Measurements from ENCODE around the gene NUDCD2. TPM values are rescaled to one million over a fixed set of nuclear protein-coding genes. Genes with fewer than 3 reads are reported as not detected.

The NUDCD2 gene
- total RNA-seq, 1 donor from 2014 or later = 15.9 TPM

DNA sequence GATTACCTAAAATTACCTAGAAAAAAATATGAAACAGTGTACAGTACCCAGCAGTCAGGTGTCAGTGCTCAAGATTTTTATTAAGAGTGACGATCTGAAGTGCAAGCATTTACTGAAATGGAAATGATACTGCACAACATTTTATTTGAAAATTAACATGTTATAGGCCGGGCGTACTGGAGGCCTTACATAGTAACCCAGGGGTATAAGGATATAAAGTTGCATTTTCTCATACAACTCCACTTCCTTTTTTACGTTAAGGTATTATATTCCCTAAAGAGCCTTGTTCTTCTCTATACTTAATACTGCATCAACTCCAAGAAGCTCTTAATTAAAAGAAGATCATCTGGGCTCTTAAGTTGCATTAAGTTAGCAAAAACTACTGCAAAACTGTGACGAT is 48.9 kb upstream of the NUDCD2 start:
- peak overlapping the region; percentile 54 for H3K4me3 Mint-ChIP-seq (ENCODE audit: unreplicated experiment)
- peaks cover 80% of the 10 kb centered on the region for H3K79me2 ChIP-seq (ENCODE audit: insufficient read depth, low read length)
- peak overlapping the region; percentile 37 for H3K4me3 ChIP-seq (ENCODE audit: insufficient read depth, low read depth, low read length)

DNA sequence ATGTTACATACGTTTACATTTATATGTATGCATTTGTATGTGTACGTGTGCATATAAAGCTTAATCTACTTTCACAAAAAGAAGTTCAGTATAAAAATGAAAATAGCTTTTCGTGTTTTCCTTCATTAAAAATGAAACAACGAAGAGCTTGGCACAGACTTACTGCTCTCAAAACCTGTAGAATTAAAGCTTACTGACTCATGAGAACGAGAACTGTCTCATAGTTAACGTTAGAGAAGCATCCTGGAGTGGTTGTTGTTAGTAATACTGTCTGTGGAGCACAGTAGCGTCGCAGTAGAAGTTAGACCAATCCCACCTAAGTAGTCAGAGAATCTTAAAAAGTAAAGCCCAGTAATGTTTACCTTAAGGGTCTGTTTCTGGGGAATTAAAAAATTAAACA is 46.8 kb upstream of the NUDCD2 start:
- no peak overlapping the region for H2AFZ ChIP-seq (ENCODE audit: low read depth, low read length)
- no peak for TF ChIP-seq EZH2 (IDR thresholded peaks at IDR 0.05; ENCODE audit: insufficient read depth, low read length)
- TF ChIP-seq, protein P1, sequence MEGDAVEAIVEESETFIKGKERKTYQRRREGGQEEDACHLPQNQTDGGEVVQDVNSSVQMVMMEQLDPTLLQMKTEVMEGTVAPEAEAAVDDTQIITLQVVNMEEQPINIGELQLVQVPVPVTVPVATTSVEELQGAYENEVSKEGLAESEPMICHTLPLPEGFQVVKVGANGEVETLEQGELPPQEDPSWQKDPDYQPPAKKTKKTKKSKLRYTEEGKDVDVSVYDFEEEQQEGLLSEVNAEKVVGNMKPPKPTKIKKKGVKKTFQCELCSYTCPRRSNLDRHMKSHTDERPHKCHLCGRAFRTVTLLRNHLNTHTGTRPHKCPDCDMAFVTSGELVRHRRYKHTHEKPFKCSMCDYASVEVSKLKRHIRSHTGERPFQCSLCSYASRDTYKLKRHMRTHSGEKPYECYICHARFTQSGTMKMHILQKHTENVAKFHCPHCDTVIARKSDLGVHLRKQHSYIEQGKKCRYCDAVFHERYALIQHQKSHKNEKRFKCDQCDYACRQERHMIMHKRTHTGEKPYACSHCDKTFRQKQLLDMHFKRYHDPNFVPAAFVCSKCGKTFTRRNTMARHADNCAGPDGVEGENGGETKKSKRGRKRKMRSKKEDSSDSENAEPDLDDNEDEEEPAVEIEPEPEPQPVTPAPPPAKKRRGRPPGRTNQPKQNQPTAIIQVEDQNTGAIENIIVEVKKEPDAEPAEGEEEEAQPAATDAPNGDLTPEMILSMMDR (IDR thresholded peaks at IDR 0.05; ENCODE audit: insufficient read depth, low read depth, low read length) = no peak
- peaks cover 35% of the 10 kb centered on the region for H3K4me1 ChIP-seq (ENCODE audit: insufficient read depth, low read length)

More for the DNA sequence above, 48.9 kb upstream of the NUDCD2 start:
- FAIRE-seq (no peak), DNase-seq (ENCODE audit: low read depth) (no peak)
- Histone ChIP-seq H3K9ac (ENCODE audit: low read length) (peak overlapping the region; percentile 59), H3K9me3 (ENCODE audit: insufficient read depth, low read depth, low read length) (no peaks in the 10 kb centered on the region), H3K4me2 (ENCODE audit: low read length) (peak overlapping the region; percentile 81), H3K27ac (ENCODE audit: low read depth, low read length) (peak overlapping the region; percentile 29), H3K27me3 (ENCODE audit: insufficient read depth, low read length) (no peaks in the 10 kb centered on the region), H2AFZ (ENCODE audit: low read depth, low read length) (no peak overlapping the region), H3K4me1 (ENCODE audit: insufficient read depth, low read length) (peaks cover 28% of the 10 kb centered on the region), H4K20me1 (ENCODE audit: insufficient read depth, low read length) (peaks cover 58% of the 10 kb centered on the region), H3K36me3 (ENCODE audit: insufficient read depth, low read length) (peaks cover 15% of the 10 kb centered on the region)
- no peaks in the 10 kb centered on the region for H3K27me3 Mint-ChIP-seq (ENCODE audit: low read depth, unreplicated experiment)
- no peaks in the 10 kb centered on the region for H3K9me3 Mint-ChIP-seq (ENCODE audit: unreplicated experiment)
- TF ChIP-seq, protein P1 (IDR thresholded peaks at IDR 0.05; ENCODE audit: insufficient read depth, low read depth, low read length) = no peak
- no peak for TF ChIP-seq EZH2 (IDR thresholded peaks at IDR 0.05; ENCODE audit: insufficient read depth, low read length)
- H3K36me3 Mint-ChIP-seq (ENCODE audit: low read depth, unreplicated experiment) = no peaks in the 10 kb centered on the region
- no peak overlapping the region for H3K27ac Mint-ChIP-seq (ENCODE audit: unreplicated experiment)
- H3K4me1 Mint-ChIP-seq (ENCODE audit: low read depth, unreplicated experiment) = peaks cover 12% of the 10 kb centered on the region

DNA sequence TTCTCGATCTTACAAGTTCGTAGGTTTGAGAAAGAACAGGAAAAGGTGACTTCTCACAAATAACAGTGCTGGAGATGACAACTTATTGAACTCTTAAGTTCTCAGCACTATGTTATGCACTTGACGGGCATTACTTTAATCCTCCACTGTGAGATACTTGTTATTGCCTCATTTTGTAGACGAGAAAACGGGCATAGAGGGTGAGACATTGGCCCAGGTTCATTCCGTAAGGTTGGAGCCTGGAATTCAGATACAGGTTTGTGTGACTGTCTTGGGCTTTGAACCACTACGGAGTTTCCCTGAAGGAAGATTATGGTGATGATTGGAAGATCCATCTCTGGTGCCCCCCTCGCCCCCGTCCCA is 46.2 kb upstream of the NUDCD2 start:
- no peaks in the 10 kb centered on the region for H3K9me3 Mint-ChIP-seq (ENCODE audit: unreplicated experiment)
- Histone ChIP-seq H4K20me1 (ENCODE audit: insufficient read depth, low read length) (peaks cover 40% of the 10 kb centered on the region), H3K9me3 (ENCODE audit: insufficient read depth, low read depth, low read length) (no peaks in the 10 kb centered on the region), H3K9ac (ENCODE audit: low read length) (peak overlapping the region; percentile 96), H3K4me1 (ENCODE audit: insufficient read depth, low read length) (peaks cover 35% of the 10 kb centered on the region), H3K4me3 (ENCODE audit: insufficient read depth, low read depth, low read length) (peak overlapping the region; percentile 97), H3K27ac (ENCODE audit: low read depth, low read length) (peak overlapping the region; percentile 85), H3K27me3 (ENCODE audit: insufficient read depth, low read length) (no peaks in the 10 kb centered on the region), H3K36me3 (ENCODE audit: insufficient read depth, low read length) (no peaks in the 10 kb centered on the region), H2AFZ (ENCODE audit: low read depth, low read length) (no peak overlapping the region), H3K4me2 (ENCODE audit: low read length) (peak overlapping the region; percentile 97), H3K79me2 (ENCODE audit: insufficient read depth, low read length) (peaks cover 54% of the 10 kb centered on the region)
- H3K36me3 Mint-ChIP-seq (ENCODE audit: low read depth, unreplicated experiment) = no peaks in the 10 kb centered on the region
- peaks cover 16% of the 10 kb centered on the region for H3K4me1 Mint-ChIP-seq (ENCODE audit: low read depth, unreplicated experiment)
- FAIRE-seq (no peak), DNase-seq (ENCODE audit: low read depth) (no peak)
- peak overlapping the region; percentile 83 for H3K27ac Mint-ChIP-seq (ENCODE audit: unreplicated experiment)
- H3K27me3 Mint-ChIP-seq (ENCODE audit: low read depth, unreplicated experiment) = no peaks in the 10 kb centered on the region
- no peak for TF ChIP-seq EZH2 (IDR thresholded peaks at IDR 0.05; ENCODE audit: insufficient read depth, low read length)
- TF ChIP-seq, protein P1 (IDR thresholded peaks at IDR 0.05; ENCODE audit: insufficient read depth, low read depth, low read length) = no peak
- peak overlapping the region; percentile 94 for H3K4me3 Mint-ChIP-seq (ENCODE audit: unreplicated experiment)

More for the DNA sequence above, 46.8 kb upstream of the NUDCD2 start:
- Mint-ChIP-seq H3K27ac (ENCODE audit: unreplicated experiment) (peak overlapping the region; percentile 83), H3K4me1 (ENCODE audit: low read depth, unreplicated experiment) (peaks cover 16% of the 10 kb centered on the region), H3K36me3 (ENCODE audit: low read depth, unreplicated experiment) (no peaks in the 10 kb centered on the region), H3K9me3 (ENCODE audit: unreplicated experiment) (no peaks in the 10 kb centered on the region), H3K27me3 (ENCODE audit: low read depth, unreplicated experiment) (no peaks in the 10 kb centered on the region), H3K4me3 (ENCODE audit: unreplicated experiment) (peak overlapping the region; percentile 94)
- Histone ChIP-seq H3K9me3 (ENCODE audit: insufficient read depth, low read depth, low read length) (no peaks in the 10 kb centered on the region), H3K9ac (ENCODE audit: low read length) (peak overlapping the region; percentile 96), H3K79me2 (ENCODE audit: insufficient read depth, low read length) (peaks cover 60% of the 10 kb centered on the region), H3K4me3 (ENCODE audit: insufficient read depth, low read depth, low read length) (peak overlapping the region; percentile 97), H3K27me3 (ENCODE audit: insufficient read depth, low read length) (no peaks in the 10 kb centered on the region), H3K4me2 (ENCODE audit: low read length) (peak overlapping the region; percentile 97), H3K27ac (ENCODE audit: low read depth, low read length) (peak overlapping the region; percentile 85), H3K36me3 (ENCODE audit: insufficient read depth, low read length) (peaks cover 1% of the 10 kb centered on the region), H4K20me1 (ENCODE audit: insufficient read depth, low read length) (peaks cover 44% of the 10 kb centered on the region)
- FAIRE-seq = no peak
- peak; percentile 64 for DNase-seq (ENCODE audit: low read depth)
